Measurements from ENCODE around the gene TMEM132C.

- TF ChIP-seq CTCF (IDR thresholded peaks at IDR 0.05) (no peak), EZH2 (IDR thresholded peaks at IDR 0.05; ENCODE audit: borderline replicate concordance, insufficient read depth, low read depth, low read length, poor library complexity, severe bottlenecking) (no peak)
Observed at GRCh38 chr12:128393346-128393745, 126.4 kb downstream of the TMEM132C start.

Measured in B cell (primary cell).